CD1c-positive myeloid dendritic cell (primary cell): ENCODE measurements around the gene VWA3A.
"Not testable (repeated sequence)": the region's sequence is repeated elsewhere in the genome, so short reads cannot be mapped to it uniquely, and the experiment has no call there.

ENCODE experiments used
- DNase-seq: peaks from one replicate; pipeline ENCODE4 v3.0.0-alpha.2; 2016; ENCODE audit errors: extremely low spot score

VWA3A gene

DNA sequence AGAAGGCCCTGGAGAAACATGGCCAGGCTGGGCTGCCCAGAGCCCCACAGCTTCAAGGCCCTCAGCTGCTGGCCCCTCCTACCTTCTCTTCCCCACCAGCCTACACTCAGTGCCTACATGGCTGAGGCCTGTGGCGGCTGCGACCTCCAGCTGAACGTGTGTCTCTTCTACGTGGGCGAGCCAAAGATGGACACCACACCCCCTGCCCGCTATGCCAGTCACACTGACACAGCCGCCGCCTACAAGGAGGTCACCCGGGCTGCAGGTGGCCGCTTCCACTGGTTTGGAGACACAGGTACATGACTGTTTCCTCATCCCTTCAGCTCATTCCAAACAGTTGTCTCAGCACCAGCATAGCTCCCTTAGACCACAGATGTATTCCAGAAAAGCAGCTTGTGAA lies 40.5 kb downstream of the VWA3A start:
- DNase-seq = no peak

DNA sequence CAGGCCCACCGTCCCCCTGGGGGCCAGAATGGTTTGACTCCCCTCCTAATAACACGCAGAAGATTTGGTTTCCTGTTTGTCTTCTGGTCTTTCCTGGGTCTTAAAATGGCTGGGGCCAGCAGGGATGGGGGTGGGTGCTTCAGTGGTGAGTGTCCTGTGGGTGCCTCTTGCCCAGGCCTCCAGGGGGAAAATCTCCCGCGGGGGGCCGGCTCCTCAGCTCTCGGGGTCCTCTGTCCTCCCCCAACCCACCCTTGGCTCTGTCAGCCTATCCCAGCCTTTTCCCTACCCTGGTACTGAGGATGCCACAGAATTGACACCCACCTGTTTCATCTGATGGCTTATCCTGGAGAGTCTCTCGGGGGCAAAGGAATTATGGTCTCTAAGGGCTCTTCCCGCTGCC lies 46.1 kb downstream of the VWA3A start:
- DNase-seq = no peak

DNA sequence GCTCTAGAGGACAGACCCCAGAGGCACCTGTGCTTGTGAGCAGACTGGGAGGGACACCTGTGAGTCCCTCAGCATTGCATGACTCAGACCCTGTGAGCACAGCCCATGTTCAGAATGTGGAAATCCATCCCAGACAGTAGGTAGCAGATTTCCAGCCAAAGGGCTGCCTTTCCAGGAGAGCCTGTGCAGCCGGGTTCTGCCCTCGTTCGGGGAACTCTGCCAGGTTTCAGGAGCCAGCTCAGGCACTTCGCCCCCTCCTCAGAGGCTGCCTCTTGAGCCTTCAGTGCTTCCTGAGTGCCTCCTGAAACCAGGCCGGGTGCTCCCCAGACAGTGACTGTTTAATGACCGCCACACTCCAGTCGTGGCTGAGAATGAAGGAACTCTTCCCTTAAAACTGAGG lies 46.7 kb downstream of the VWA3A start:
- no peak for DNase-seq

DNA sequence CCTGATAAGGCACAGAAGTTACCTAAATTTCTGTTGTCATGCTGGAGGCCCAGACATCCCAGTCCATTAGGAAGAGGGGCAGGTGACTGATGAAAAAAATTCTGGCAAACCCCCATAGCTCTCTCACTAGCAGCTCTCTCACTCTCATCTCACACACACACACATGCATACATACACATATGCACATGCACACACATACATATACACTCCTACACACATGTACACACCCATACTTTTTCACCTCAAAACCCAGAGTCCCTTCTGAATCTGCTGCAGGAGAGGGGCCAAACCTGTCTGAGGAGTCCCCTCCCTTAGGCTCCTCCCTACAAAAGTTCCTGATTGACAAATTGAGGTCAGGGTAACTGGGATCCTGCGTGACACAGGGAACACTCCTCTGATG lies 47.4 kb downstream of the VWA3A start:
- no peak for DNase-seq

DNA sequence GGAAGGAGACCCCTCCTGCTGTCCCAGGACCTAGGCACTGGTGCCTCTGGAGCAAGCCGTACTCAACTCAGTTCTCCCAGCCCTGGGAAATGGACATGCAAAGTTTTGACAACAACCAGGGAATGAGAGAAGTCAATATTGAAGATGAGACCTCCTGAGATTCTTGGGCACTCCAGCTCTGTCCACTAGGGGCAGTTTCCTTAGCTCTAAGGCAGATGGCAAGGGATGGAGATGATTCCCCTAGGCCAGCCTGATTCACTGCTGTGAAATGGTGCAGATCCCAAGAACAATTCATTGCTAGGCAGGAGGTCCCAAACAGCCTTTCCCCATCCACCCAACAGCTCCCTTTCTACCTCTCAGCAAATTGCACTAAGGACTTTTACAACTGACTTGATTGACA lies 49.4 kb downstream of the VWA3A start:
- DNase-seq = no peak

DNA sequence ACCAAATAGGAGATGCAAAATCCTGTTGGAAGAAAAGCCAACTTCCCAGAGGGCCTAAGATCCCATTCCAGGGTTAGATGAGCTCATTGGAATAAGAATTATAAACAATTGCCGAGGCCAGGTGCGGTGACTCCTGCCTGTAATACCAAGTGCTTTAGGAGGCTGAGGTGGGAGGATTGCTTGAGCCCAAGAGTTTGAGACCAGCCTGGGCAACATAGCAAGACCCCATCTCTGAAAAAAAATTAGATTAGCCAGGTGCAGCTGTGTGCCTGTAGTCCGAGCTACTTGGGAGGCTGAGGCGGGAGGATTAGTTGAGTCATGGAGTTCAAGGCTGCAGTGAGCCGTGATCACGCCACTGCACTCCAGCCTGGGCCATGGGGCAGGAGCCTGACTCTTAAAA lies 52.2 kb downstream of the VWA3A start:
- no peak for DNase-seq

DNA sequence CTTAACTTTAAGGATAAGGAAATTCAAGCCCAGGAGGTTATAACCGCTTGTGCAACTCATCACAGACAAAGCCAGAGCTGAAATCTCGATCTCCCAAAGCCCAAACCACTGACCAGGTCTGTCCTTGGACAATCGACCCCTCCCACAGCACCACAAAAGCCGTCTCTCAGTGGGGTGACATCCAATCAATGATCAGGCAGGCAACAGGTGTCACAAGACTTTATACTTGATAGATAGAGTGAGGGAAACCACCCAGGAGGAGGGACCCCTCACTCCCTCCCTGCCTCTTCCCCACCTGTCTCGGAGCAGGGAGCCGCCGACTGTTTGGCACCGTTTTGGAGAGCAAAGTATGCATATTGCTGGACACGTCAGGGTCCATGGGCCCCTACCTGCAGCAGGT lies 55.5 kb downstream of the VWA3A start:
- DNase-seq = no peak

DNA sequence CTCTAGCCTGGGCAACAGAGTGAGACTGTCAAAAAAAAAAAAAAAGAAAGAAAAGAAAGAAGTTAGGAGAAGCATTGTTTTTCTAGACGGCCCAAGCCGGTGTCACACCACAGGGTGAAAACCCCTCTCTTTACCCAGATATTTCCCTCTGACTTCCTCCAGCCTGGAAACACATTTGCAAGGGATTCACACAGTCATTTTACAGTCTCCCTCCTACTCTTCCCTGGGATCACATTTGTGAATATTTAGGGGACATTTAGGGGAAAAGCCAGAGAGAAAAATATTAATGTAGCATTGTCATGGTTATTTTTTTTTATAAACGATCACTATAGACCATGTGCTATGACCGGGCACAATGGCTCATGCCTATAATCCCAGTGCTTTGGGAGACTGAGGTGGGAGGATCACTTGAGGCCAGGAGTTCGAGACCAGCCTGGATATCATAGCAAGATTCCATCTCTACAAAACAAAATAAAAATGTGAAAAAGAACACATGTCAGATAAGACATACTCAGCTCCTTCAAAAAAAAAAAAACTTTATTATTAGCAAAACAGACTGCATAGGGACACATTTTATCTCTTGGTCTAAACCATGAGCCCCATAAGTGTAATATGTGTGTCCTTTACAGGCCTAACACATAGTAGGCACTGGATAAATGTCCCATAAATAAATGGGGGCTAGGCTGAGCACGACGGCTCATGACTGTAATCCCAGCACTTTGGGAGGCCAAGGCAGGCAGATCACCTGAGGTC lies 59.1 kb downstream of the VWA3A start:
- no peak for DNase-seq

DNA sequence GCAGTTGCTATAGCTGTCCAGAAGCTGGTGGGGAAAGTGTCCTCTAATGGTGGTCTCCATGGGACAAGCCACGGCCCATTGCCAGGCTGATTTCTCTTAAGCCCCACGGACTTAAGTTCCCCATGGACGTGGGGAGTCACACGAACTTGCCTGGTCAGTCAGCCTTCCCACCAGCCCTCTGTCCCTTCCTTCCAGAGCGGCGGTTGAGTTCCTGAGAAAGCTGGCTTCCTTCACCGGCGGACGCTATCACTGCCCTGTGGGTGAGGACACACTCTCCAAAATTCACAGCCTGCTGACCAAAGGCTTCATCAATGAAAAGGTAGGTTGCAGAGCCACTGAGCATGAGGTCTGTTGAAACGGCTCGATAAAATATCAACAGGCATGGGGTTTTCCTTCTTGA lies 60.0 kb downstream of the VWA3A start:
- no peak for DNase-seq

DNA sequence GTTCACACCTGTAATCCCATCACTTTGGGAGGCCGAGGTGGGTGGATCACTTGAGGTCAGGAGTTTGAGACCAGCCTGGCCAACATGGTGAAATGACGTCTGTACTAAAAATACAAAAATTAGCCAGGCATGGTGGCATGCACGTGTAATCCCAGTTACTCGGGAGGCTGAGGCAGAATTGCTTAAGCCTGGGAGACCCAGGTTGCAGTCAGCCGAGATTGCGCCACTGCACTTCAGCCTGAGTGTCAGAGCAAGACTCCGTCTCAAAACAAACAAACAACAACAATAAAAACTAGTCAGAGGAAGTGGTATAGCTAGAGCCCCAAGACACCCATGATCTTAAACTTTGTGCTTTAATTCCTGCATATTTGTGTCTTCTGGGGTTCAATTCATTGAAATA lies 60.7 kb downstream of the VWA3A start:
- not testable (repeated sequence) for DNase-seq

DNA sequence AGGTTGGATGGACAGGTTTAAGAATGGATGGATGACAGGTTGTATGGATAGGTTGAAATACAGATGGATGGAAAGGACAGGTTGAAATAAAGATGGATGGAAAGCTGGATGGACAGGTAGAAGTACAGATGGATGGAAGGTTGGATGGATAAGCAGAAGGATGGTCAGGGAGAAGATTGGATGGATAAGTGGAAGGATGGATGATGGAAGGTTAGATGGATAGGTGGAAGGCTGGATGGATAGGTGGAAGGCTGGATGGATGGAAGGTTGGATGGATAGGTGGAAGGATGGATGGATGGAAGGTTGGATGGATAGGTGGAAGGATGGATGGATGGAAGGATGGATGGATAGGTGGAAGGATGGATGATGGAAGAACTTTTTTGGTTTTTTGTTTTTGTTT lies 69.1 kb downstream of the VWA3A start:
- DNase-seq = no peak

DNA sequence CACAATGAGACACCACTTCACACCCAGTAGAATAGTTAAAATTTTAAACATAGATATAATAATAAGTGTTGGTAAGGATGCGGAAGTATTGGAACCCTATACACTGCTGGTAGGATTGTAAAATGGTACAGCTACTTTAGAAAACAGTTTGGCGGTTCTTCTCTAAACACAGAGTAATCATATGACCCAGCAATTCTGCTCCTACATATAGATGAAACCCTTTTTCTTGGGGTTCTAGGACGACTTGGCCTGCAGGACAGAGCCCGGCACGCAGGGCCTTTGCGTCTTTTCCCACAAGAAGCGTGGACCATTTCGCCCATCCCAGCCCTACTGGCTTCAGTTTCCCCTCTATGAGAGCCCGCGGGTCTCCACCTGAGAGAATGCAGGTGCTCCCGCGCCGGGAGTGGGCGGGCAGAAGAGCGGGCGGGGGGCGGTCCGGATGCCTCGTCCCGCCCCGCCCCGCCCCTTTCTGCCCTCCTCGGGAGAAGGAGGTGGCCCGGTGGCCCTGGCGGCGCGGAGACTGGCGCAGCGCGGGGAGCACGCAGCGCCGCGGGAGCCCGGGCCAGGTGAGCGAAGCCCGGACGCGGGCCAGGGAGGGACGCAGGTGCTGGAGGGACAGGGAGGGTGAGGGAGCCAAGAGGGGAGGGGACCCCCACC lies 69.8 kb downstream of the VWA3A start, which contains the start of gene SDR42E2:
Gene SDR42E2 (plus strand): TSS at position 508 of the 657 bp plus-strand sequence. CDS start 3,077 bp downstream, outside the sequence.
- DNase-seq = peak; percentile 5

DNA sequence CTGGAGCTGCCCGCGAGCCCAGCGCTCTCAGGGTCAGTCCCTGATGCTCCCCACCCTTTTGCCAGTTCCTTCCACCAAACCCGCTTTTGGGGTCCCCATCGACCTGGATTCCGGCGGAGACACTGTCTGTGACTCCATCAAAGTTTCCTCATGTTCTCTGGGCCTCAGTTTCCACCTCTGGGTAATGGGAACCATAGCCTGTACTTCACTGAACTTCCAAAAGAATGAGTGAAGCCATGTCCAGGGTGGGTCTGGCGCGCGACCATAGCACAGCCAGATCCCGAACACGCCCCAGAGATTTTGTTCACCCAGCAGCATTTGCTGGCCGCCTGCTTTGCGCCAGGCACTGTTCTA lies 70.3 kb downstream of the VWA3A start:
- DNase-seq = no peak

DNA sequence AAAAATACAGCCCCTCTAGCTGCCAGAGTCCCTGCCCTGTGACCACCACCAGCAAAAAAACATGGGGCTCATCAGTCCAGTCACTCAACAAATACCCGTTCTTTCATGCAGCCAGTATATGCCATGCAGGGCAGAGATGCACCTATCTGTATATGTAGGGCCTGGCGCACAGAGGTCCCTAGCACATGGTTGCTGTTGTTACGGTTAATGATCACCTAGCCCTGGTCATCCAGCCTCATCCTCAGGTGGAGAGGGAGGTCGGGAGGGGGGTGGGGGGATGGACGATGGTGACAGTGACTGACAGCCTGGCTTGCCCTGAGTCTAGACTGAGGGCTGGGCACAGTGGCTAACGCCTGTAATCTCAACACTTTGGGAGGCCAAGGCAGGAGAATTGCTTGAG lies 71.5 kb downstream of the VWA3A start:
- DNase-seq = no peak

DNA sequence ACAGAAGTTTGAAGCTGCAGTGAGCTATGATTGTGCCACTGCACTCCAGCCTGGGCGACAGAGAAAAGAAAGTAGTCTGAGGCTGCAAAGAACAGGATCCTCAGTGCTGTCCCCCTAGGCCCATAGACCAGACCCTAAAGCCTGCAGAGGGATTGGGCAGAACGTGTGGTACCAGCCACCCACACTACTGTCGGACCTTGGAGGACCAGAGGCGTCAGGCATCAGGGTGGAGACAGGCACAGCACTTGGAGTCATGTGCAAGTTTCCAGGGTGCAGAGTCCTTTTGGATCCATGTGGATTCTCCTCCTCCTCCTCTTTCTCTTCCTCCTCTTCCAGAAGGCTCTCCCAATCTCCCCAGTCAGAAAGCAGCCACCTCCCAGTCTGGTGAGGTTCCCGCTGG lies 72.1 kb downstream of the VWA3A start:
- DNase-seq = no peak

DNA sequence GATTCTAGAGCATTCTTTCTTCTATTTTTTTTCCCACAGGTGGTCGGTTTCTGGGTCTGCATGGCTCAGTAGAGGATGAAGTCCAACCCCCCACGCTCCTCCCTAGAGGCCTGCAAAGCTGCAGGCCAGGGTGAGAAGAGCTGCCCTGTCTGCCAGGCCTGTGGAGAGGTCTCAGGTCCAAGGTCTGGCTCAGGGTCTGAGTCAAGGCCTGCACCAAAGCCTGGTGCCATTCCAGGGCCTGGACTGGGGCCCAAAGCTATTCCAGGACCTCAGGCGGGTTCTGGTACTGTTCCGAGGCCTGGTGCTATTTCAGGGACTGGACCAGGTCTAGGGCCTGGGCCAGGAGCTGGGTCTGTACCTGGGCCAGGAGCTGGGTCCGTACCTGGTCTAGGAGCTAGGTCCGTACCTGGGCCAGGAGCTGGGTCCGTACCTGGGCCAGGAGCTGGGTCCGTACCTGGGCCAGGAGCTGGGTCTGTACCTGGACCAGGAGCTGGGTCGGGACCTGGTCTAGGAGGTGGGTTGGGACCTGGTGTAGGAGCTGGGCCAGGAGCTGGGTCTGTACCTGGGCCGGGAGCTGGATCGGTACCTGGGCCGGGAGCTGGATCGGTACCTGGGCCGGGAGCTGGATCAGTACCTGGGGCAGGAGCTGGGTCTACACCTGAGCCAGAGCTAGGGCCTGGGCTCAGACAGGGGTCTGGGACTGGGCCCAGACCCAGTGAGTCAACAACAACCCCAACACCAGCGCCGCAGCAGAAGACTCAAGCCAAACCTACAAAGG lies 73.4 kb downstream of the VWA3A start:
- no peak for DNase-seq

DNA sequence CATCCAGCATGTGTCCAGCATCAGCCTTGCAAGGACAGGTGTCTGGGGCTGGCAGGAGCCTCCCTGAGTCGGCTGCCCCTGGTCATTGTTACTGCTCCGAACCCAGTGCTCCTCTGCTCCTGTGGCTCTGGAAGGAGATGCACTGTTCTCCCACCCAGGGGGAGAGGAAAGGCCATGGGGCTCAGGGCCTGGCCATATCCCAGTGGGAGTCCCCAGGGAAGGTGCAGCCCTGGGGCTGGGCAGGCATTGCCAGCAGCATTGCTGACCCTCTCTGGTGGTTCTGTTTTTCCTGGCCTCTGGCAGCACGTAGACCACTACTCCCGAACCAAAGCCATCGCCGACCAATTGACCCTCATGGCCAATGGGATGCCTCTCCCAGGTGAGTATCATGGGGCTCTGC lies 79.6 kb downstream of the VWA3A start:
- no peak for DNase-seq

DNA sequence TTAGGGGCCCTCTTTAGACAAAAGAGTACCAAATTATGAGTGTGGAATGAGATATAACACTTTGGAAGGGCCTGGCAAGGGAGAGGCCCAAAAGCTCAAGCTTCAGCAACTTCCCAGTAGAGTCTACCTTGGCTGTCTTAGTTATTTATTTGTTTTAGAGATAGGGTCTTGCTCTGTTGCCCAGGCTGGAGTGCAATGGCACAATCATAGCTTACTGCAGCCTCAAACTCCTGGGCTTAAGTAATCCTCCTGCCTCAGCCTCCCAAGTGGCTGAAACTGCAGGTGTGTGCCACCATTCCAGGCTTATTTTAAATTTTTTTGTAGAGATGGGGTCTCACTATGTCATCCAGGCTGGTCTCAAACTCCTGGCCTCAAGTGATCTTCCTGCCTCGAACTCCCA lies 80.3 kb downstream of the VWA3A start:
- not testable (repeated sequence) for DNase-seq

DNA sequence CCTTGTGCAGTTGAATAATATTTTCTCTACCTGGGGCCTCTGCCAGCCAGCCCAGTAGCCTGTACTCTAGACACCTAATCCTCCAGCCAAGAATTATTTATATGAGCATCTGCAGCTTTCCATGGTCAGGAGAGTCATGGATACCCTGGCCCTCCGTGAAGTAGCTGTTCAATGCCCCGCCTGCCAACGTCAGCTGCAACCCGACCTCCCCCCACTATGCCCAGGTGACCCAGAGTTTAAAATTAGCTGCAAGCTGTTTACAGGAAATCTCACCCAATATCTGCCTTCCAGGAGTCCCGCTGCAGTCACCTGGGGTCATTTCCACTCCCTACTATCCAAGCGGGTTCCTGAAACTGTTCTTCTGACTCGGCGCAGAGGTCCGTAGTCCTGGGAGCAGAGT lies 82.3 kb downstream of the VWA3A start:
- DNase-seq = no peak

DNA sequence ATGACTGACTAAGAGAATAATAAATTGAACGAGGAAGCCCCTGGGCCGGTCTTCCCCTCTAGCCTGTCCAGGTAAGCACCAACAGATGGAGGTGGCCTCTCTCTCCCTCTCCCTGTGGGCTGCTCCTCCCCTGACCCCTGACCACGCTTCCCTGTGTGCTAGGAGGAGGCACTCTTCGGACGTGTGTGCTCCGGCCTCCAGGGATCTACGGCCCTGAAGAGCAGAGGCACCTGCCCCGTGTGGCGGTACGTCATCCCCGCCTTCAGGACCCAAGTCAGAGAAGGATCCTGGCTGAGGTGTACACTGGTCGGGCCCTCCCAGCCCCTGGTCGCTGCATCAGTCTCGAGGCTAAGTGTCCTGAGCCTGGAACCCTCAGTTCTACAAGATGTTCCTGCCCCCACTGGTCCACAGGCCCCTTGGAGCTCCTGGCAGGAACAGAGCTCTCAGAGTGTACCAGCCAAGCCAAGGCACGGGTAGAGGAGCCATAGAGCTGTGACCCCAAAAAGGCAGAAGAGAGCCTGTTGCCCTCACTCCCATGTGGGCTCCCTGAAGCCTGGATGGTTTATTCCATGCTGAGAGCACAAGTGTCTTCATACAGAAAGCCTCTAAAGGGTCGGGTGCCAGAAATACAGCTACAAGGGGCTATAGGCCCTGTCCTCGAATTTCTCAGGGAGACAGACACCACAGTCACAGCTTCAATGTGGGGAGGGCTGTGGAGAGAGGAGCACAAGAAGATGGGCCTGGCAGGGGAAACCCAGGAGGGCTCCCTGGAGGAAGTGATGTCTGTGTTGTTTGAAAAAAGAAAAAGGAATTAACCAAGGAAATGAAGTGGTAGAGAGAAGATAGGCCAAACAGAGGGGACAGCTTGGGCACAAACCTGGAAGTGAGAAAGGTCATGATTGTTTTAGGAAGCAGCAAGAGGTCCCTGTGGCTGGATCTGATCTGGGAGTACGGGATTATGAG lies 85.9 kb downstream of the VWA3A start:
- no peak for DNase-seq

DNA sequence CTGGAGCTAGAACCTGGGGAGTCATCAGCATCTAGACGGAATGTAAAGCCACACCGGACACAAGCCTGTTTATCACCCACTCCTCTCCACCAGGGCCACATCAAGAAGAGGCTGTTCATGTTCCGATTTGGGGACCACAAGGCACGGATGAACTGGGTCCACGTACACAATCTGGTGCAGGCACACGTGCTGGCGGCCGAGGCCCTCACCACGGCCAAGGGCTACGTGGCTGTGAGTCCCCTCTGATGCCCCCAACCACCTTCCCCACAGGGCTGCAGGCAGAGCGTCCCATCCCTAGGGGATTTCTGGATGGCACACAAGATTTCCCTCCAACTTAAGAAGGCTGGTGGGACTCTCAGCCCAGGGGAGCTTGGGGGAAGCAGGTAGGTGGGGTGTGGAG lies 89.1 kb downstream of the VWA3A start:
- DNase-seq = no peak

DNA sequence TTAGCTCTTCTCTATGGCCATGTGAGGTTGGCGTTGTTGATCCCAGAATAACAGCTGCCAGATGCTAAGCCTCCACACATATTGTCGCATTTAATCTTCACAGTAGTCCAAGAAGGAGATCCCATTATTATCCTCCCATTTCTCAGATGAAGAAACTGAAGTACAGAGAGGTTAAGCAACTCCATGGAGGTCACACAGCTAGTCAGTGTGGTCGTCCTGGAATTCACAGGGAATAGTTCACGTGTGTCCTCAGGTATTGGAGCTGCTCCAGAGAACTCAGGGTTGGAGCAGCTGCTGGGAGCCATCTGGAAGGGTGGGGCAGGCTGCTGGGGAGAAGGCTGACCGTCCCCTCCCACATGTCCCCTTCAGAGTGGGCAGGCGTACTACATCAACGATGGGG lies 89.5 kb downstream of the VWA3A start:
- DNase-seq = no peak
